GM18873 (cell line): Measurements from ENCODE around the gene FYN.
"Not testable (repeated sequence)": the region's sequence is repeated elsewhere in the genome, so short reads cannot be mapped to it uniquely, and the experiment has no call there.

Source experiments
- ATAC-seq: cut with Tn5 transposase; IDR thresholded peaks from one replicate; pipeline ENCODE4 v1.9.1; 2021; ENCODE audit warnings: mild to moderate bottlenecking, moderate library complexity, moderate number of reproducible peaks; ENCODE audit not compliant: unreplicated experiment, low FRiP score

Gene FYN

GRCh38 chr6:111837641-111838500 is 35.4 kb downstream of the FYN start:
- peak; percentile 73 for ATAC-seq

GRCh38 chr6:111837007-111837406 is 36.2 kb downstream of the FYN start:
- no peak for ATAC-seq

GRCh38 chr6:111835807-111836206 is 37.4 kb downstream of the FYN start:
- no peak for ATAC-seq

GRCh38 chr6:111835398-111835797 is 37.9 kb downstream of the FYN start:
- not testable (repeated sequence) for ATAC-seq

- ATAC-seq, result no peak
These were observed 38.9 kb downstream of the FYN start for GRCh38 chr6:111834356-111834755.

GRCh38 chr6:111832833-111833418 is 40.3 kb downstream of the FYN start:
- ATAC-seq, result no peak

GRCh38 chr6:111831408-111831807 is 41.8 kb downstream of the FYN start:
- no peak for ATAC-seq

- no peak for ATAC-seq
These were observed 43.3 kb downstream of the FYN start for GRCh38 chr6:111829998-111830397.

GRCh38 chr6:111829581-111829980 is 43.7 kb downstream of the FYN start:
- no peak for ATAC-seq

GRCh38 chr6:111828809-111829208 is 44.4 kb downstream of the FYN start:
- no peak for ATAC-seq

GRCh38 chr6:111825439-111826086 is 47.7 kb downstream of the FYN start:
- ATAC-seq, result no peak

GRCh38 chr6:111824608-111825337 is 48.5 kb downstream of the FYN start:
- peak; percentile 63 for ATAC-seq

- no peak for ATAC-seq
These were observed 49.2 kb downstream of the FYN start for GRCh38 chr6:111823831-111824607.

GRCh38 chr6:111823012-111823411 is 50.2 kb downstream of the FYN start:
- no peak for ATAC-seq

GRCh38 chr6:111819458-111819857 is 53.8 kb downstream of the FYN start:
- ATAC-seq, result no peak

GRCh38 chr6:111818539-111819226 is 54.6 kb downstream of the FYN start:
- no peak for ATAC-seq

- ATAC-seq, result no peak
These were observed 55.7 kb downstream of the FYN start for GRCh38 chr6:111817451-111818120.

- ATAC-seq, result no peak
These were observed 59.5 kb downstream of the FYN start for GRCh38 chr6:111813677-111814310.
